CD14-positive monocyte (primary cell): ENCODE measurements around the gene NKX6-2. TPM values are rescaled to one million over a fixed set of nuclear protein-coding genes. Genes with fewer than 3 reads are reported as not detected.

ENCODE experiments used
- DNase-seq, 3 donors: peaks; one replicate each; pipeline ENCODE4 v3.0.0-alpha.2; 2011 to 2022
- H2AFZ ChIP-seq: 2 replicates; pipeline ENCODE4 v1.6.0; 2012; ENCODE audit warnings: mild to moderate bottlenecking, low read depth, low read length, inconsistent platforms; ENCODE audit not compliant: insufficient read depth, poor library complexity, severe bottlenecking
- H3K27ac ChIP-seq, 2 donors: 1 replicate in 1 of 2; 2 replicates in 1 of 2; pipeline ENCODE4 v1.5.1; 2012 to 2013; ENCODE audit warnings: low read length in 2 of 2, control low read depth in 1 of 2, inconsistent platforms in 1 of 2, low read depth in 1 of 2, mild to moderate bottlenecking in 1 of 2
- H3K27me3 ChIP-seq, 2 donors: one replicate each; pipeline versions ENCODE4 v1.6.0 to v1.6.1; 2011 to 2013; ENCODE audit warnings: low read length in 2 of 2; ENCODE audit not compliant: control insufficient read depth in 2 of 2, insufficient read depth in 2 of 2
- H3K36me3 ChIP-seq, 2 donors: replicated peaks in 1 of 2; 1 replicate in 1 of 2; 2 replicates in 1 of 2; pipeline versions ENCODE4 v1.5.1 to v1.6.1; 2012 to 2013; ENCODE audit warnings: low read length in 2 of 2, control low read depth in 1 of 2, inconsistent platforms in 1 of 2, mild to moderate bottlenecking in 1 of 2; ENCODE audit not compliant: insufficient read depth in 2 of 2, control insufficient read depth in 1 of 2
- H3K4me1 ChIP-seq, 2 donors: 1 replicate in 1 of 2; 2 replicates in 1 of 2; pipeline versions ENCODE4 v1.5.1 to v1.6.1; 2012 to 2013; ENCODE audit warnings: low read length in 2 of 2, control low read depth in 1 of 2, inconsistent platforms in 1 of 2, mild to moderate bottlenecking in 1 of 2, moderate library complexity in 1 of 2; ENCODE audit not compliant: insufficient read depth in 2 of 2, control insufficient read depth in 1 of 2
- H3K4me2 ChIP-seq: replicated peaks from 2 replicates; pipeline ENCODE3; 2012; ENCODE audit warnings: low read length, moderate library complexity, mild to moderate bottlenecking; ENCODE audit not compliant: poor library complexity, severe bottlenecking; ENCODE audit errors: extremely low read depth
- H3K4me3 ChIP-seq, 3 experiments: fragments of 200-600 bp in 1 of 3; sonication (generic) in 1 of 3; replicated peaks in 1 of 3; 1 replicate in 2 of 3; 2 replicates in 1 of 3; pipeline ENCODE4 v1.5.1; 2011 to 2013; ENCODE audit warnings: low read length in 3 of 3, mild to moderate bottlenecking in 3 of 3, control low read depth in 2 of 3, low read depth in 2 of 3, inconsistent platforms in 1 of 3, moderate library complexity in 1 of 3
- H3K79me2 ChIP-seq: 2 replicates; pipeline ENCODE4 v1.6.0; 2012; ENCODE audit warnings: mild to moderate bottlenecking, control low read depth, inconsistent platforms, low read length, moderate library complexity; ENCODE audit not compliant: insufficient read depth
- H3K9ac ChIP-seq: 2 replicates; pipeline ENCODE4 v1.6.0; 2017; ENCODE audit warnings: low read length, mild to moderate bottlenecking; ENCODE audit not compliant: insufficient read depth, poor library complexity, severe bottlenecking
- H3K9me3 ChIP-seq, 2 donors: replicated peaks in 1 of 2; 1 replicate in 1 of 2; 2 replicates in 1 of 2; pipeline versions ENCODE4 v1.5.1 to v1.6.1; 2012 to 2013; ENCODE audit warnings: low read length in 2 of 2, control low read depth in 1 of 2; ENCODE audit not compliant: control insufficient read depth in 1 of 2, insufficient read depth in 1 of 2
- H4K20me1 ChIP-seq: 2 replicates; pipeline ENCODE4 v1.6.0; 2012; ENCODE audit warnings: mild to moderate bottlenecking, low read length, control low read depth, moderate library complexity; ENCODE audit not compliant: insufficient read depth
- H3K27ac Mint-ChIP-seq, 7 donors: one replicate each; pipeline ENCODE4 v1.8.0; 2020; ENCODE audit warnings: mild to moderate bottlenecking in 7 of 7, mixed read lengths in 7 of 7, moderate library complexity in 6 of 7, inconsistent platforms in 2 of 7
- H3K27me3 Mint-ChIP-seq, 3 donors: one replicate each; pipeline ENCODE4 v1.8.0; 2021 to 2022; ENCODE audit warnings: low read depth in 3 of 3, mild to moderate bottlenecking in 3 of 3, mixed read lengths in 3 of 3, moderate library complexity in 3 of 3, inconsistent platforms in 1 of 3
- H3K36me3 Mint-ChIP-seq, 2 donors: one replicate each; pipeline ENCODE4 v1.8.0; 2020; ENCODE audit warnings: mixed read lengths in 2 of 2, inconsistent platforms in 1 of 2, mild to moderate bottlenecking in 1 of 2
- H3K4me1 Mint-ChIP-seq: one replicate; pipeline ENCODE4 v1.8.0; 2020; ENCODE audit warnings: mild to moderate bottlenecking, mixed read lengths
- H3K4me3 Mint-ChIP-seq, 2 donors: one replicate each; pipeline ENCODE4 v1.8.0; 2020; ENCODE audit warnings: mild to moderate bottlenecking in 2 of 2, mixed read lengths in 2 of 2, moderate library complexity in 1 of 2
- H3K9me3 Mint-ChIP-seq, 7 donors: one replicate each; pipeline ENCODE4 v1.8.0; 2020 to 2022; ENCODE audit warnings: mixed read lengths in 7 of 7, mild to moderate bottlenecking in 6 of 7, moderate library complexity in 6 of 7, inconsistent platforms in 2 of 7
- WGBS: methylation state at CpG from one replicate; pipeline ENCODE4 v1.1.5; 2013; ENCODE audit warnings: missing lambda C conversion rate; ENCODE audit not compliant: insufficient coverage; 5-methylcytosine and 5-hydroxymethylcytosine counted together
- intact Hi-C, 2 donors: fragments of 100-400 bp; cut with micrococcal nuclease; formaldehyde crosslinking; loops; one replicate each; pipeline versions ENCODE4 v1.15.0 to v1.15.1; 2023
- polyA plus RNA-seq, 3 donors: library from polyadenylated mRNA; depleted of rRNA in 1 of 3; unstranded in 2 of 3; stranded (reverse) in 1 of 3; fragments of 300-500 nt in 2 of 3; fragments of >200 nt in 1 of 3; fragmentation: Illumina TruSeq in 2 of 3; gene quantifications; 1 replicate in 2 of 3; 2 replicates in 1 of 3; pipeline ENCODE4 v1.2.3, GENCODE V29; 2012 to 2021
- TF ChIP-seq, protein P1 (sequence below): fragments of 200-600 bp; IDR thresholded peaks from one replicate; pipeline ENCODE4 v1.8.0; 2022; ENCODE audit warnings: antibody characterized with exemption, mild to moderate bottlenecking

The NKX6-2 gene
- polyA plus RNA-seq, 3 donors, result not detected

DNA sequence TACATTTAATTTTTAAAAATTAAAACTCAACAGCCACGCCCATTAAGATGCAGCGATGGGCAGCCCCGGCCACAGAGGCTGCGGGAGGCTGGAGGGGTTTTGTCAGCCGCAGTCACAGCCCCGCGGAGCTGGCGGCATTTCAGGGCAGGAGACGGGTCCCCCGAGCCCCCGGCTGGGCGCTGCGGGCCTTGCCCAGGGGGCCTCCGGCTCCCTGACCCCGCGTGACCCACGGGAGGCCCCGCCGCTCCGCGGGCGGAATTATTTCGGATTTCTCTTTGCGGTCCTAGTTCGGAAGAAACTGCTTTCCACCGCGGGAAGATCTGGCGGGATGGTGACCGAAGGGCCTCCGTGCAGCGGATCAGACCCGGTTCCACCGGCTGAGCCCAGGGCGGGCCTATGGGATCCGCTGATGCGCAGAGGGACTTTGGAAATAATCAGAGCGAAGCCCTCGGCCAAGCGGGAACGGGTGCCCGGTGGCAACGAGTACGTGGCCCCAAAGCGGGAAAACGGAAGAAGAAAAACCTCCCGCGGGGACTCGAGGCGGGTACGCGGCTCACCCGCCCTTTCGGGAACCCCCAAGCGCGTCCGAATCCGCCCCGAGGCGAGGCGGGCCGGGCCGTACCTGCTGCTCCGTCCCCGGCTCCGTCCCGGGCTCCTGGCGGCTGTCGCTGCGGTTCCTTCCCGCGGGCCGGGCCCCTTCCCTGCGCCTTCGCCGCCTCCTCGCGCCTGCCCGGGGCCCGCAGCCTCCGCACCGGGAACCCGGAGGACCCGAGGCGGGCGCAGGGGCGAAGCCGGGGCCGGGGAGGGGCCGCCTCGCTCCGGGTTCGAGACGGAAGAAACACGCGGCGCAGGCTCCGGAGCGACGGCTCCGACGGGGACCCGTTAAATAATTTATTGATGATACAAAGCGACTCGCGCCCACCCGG, 1.7 kb downstream of the NKX6-2 start:
- H3K4me3 ChIP-seq, result no peak overlapping the region
- peaks cover 5% of the 10 kb centered on the region for H4K20me1 ChIP-seq
- Mint-ChIP-seq H3K36me3 (peaks cover 38 to 42% of the 10 kb centered on the region in 2 donors), H3K4me3 (peak overlapping the region in 1 of 2 donors; percentile 77), H3K9me3 (peaks cover 0 to 7% (median 5%) of the 10 kb centered on the region in 7 donors), H3K27me3 (peaks cover 38 to 62% (median 48%) of the 10 kb centered on the region in 3 donors), H3K27ac (no peak overlapping the region), H3K4me1 (peaks cover 4% of the 10 kb centered on the region)
- 14% methylated on average over 100 of the region's 106 CpGs for WGBS
- intact Hi-C loops, result no loop called here
- peaks cover 0 to 5% of the 10 kb centered on the region in 2 donors for H3K9me3 ChIP-seq
- H3K4me2 ChIP-seq, result no peak overlapping the region
- H3K27me3 ChIP-seq, result peaks cover 9 to 38% of the 10 kb centered on the region in 2 donors
- H3K27ac ChIP-seq, result no peak overlapping the region
- peaks cover 29 to 34% of the 10 kb centered on the region in 2 donors for H3K36me3 ChIP-seq
- DNase-seq, result no peak
- TF ChIP-seq, protein P1, sequence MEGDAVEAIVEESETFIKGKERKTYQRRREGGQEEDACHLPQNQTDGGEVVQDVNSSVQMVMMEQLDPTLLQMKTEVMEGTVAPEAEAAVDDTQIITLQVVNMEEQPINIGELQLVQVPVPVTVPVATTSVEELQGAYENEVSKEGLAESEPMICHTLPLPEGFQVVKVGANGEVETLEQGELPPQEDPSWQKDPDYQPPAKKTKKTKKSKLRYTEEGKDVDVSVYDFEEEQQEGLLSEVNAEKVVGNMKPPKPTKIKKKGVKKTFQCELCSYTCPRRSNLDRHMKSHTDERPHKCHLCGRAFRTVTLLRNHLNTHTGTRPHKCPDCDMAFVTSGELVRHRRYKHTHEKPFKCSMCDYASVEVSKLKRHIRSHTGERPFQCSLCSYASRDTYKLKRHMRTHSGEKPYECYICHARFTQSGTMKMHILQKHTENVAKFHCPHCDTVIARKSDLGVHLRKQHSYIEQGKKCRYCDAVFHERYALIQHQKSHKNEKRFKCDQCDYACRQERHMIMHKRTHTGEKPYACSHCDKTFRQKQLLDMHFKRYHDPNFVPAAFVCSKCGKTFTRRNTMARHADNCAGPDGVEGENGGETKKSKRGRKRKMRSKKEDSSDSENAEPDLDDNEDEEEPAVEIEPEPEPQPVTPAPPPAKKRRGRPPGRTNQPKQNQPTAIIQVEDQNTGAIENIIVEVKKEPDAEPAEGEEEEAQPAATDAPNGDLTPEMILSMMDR, result no peak
- H2AFZ ChIP-seq, result no peak overlapping the region
- H3K4me1 ChIP-seq, result no peaks in the 10 kb centered on the region
- no peaks in the 10 kb centered on the region for H3K79me2 ChIP-seq
- H3K9ac ChIP-seq, result no peak overlapping the region

DNA sequence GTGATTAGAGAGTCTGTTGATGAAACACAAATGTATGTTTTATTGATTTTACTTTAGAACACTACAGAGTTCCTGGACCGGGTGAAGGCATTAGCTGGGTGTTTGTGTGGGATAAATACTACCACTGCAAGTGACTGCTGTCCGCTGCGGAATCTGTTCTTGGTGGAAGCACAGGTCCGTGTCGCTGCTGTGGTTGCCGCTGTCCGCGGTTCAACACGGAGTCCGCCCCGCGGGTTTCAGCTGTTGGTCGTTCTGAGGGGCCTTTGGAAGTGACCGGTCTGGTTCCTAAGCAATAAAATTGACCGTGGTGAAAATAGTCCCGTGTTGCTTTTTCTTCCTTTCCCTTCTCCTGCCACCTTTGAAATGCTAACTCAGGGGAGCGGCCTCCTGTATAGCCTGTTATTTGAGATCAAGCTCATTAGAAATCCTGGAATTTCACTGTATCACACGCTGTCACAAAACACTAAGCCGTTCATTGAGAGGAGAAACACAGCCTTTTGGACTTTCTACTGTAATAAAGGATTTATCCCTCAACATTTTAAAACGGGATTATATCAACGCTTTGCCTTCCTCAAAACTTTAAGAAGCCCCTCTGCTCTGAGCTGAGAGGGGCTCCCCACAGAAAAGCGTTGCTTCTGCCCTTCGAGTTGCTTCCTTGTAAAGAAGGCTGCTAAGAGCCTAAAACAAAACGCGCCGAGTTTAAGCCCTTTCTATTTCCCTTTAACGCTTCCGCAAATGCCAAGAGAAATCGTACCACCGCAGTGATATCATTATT, 2.6 kb downstream of the NKX6-2 start:
- DNase-seq, result no peak
- H3K4me1 Mint-ChIP-seq, result peaks cover 4% of the 10 kb centered on the region
- Histone ChIP-seq H3K27me3 (peaks cover 9 to 31% of the 10 kb centered on the region in 2 donors), H3K9ac (no peak overlapping the region), H3K36me3 (peaks cover 38 to 43% of the 10 kb centered on the region in 2 donors), H4K20me1 (peaks cover 5% of the 10 kb centered on the region), H3K4me3 (no peak overlapping the region), H3K4me2 (no peak overlapping the region), H3K27ac (no peak overlapping the region), H3K4me1 (no peaks in the 10 kb centered on the region), H3K9me3 (peaks cover 0 to 5% of the 10 kb centered on the region in 2 donors), H3K79me2 (no peaks in the 10 kb centered on the region), H2AFZ (no peak overlapping the region)
- H3K27me3 Mint-ChIP-seq, result peaks cover 31 to 54% (median 41%) of the 10 kb centered on the region in 3 donors
- TF ChIP-seq, protein P1, result no peak
- peaks cover 44 to 48% of the 10 kb centered on the region in 2 donors for H3K36me3 Mint-ChIP-seq
- peak overlapping the region in 2 of 7 donors; percentile 6 to 53 for H3K27ac Mint-ChIP-seq
- peak overlapping the region in 1 of 2 donors; percentile 66 for H3K4me3 Mint-ChIP-seq
- intact Hi-C loops, result no loop called here
- WGBS, result 87% methylated on average over 19 of the region's 30 CpGs
- peaks cover 0 to 7% (median 5%) of the 10 kb centered on the region in 7 donors for H3K9me3 Mint-ChIP-seq
